ENCODE data around the gene OR14C36. TPM values are rescaled to one million over a fixed set of nuclear protein-coding genes. Genes with fewer than 3 reads are reported as not detected.

The OR14C36 gene
- polyA plus RNA-seq, 3 donors, result not detected

Other genes starting within 250 kb of the OR14C36 start
- gene OR2M5, start 203.6 kb upstream of the OR14C36 start, polyA plus RNA-seq, result not detected
- gene OR2M2, start 174.0 kb upstream of the OR14C36 start, polyA plus RNA-seq, result not detected
- gene OR2M3, start 151.5 kb upstream of the OR14C36 start, polyA plus RNA-seq, result not detected
- gene OR2M4, start 117.4 kb upstream of the OR14C36 start, polyA plus RNA-seq, result not detected
- not detected for gene OR2T33, start 70.8 kb upstream of the OR14C36 start, polyA plus RNA-seq
- not detected for gene OR2T12, start 45.4 kb upstream of the OR14C36 start, polyA plus RNA-seq
- gene OR2M7, start 24.2 kb upstream of the OR14C36 start, polyA plus RNA-seq, result not detected
- gene OR2T4, start 12.9 kb downstream of the OR14C36 start, polyA plus RNA-seq, result not detected
- not detected for gene OR2T6, start 27.0 kb downstream of the OR14C36 start, polyA plus RNA-seq
- not detected for gene OR2T1, start 54.3 kb downstream of the OR14C36 start, polyA plus RNA-seq
- not detected for gene OR2T2, start 96.9 kb downstream of the OR14C36 start, polyA plus RNA-seq
- gene OR2T3, start 124.6 kb downstream of the OR14C36 start, polyA plus RNA-seq, result not detected
- not detected for gene OR2T5, start 139.8 kb downstream of the OR14C36 start, polyA plus RNA-seq
- not detected for gene OR2G6, start 159.3 kb downstream of the OR14C36 start, polyA plus RNA-seq
- gene OR2T29, start 214.0 kb downstream of the OR14C36 start, polyA plus RNA-seq, result not detected
- gene OR2T34, start 226.0 kb downstream of the OR14C36 start, polyA plus RNA-seq, result not detected
- not detected for gene OR2T10, start 248.9 kb downstream of the OR14C36 start, polyA plus RNA-seq